ENCODE results near the gene DDR1.
"Not testable (repeated sequence)": the region's sequence is repeated elsewhere in the genome, so short reads cannot be mapped to it uniquely, and the experiment has no call there.

Gene DDR1

DNA sequence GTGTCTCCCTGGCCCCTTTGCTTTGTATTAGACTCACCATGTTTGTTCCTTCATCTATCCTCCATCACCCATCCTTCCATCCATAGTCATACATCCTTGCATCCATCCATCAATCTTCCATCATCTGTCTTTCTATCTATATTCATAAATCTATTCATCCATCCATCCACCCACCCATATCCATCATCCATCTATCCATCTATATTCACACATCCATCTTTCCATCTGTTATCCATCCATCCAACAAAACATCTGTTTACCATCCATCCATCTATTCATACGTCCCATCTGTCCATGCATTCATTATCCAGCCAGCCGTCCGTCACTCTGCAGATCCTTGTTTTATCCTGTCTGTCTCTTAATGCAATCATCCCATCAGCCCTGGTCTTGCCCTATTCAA is 10.6 kb downstream of the DDR1 start:
- DNase-seq (ENCODE audit: low read depth): no peak

DNA sequence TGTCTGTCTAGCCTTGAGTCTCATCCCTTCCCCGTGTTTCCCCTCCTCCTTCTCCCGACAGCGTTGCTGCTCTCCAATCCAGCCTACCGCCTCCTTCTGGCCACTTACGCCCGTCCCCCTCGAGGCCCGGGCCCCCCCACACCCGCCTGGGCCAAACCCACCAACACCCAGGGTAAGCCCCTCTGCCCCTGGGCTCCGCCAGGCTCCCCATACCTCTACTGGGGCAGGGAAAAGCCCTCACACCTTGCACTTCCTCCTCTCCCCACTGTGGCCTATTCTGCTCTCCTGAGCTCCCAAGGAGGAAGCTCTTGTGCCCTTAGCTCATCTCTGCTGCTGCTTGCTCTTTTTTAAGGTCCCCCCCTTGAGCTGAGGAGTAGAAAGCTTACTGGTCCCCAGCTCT is 11.0 kb downstream of the DDR1 start:
- DNase-seq (ENCODE audit: low read depth): no peak

DNA sequence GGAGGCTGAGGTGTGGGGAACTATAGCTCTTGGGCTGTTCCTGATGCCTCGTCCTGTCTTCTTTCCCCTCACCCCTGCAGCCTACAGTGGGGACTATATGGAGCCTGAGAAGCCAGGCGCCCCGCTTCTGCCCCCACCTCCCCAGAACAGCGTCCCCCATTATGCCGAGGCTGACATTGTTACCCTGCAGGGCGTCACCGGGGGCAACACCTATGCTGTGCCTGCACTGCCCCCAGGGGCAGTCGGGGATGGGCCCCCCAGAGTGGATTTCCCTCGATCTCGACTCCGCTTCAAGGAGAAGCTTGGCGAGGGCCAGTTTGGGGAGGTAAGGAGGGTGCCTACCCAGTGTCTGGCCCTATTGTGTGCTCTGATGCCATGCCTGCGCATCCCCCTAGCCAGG is 12.2 kb downstream of the DDR1 start:
- no peak for DNase-seq (ENCODE audit: low read depth)

DNA sequence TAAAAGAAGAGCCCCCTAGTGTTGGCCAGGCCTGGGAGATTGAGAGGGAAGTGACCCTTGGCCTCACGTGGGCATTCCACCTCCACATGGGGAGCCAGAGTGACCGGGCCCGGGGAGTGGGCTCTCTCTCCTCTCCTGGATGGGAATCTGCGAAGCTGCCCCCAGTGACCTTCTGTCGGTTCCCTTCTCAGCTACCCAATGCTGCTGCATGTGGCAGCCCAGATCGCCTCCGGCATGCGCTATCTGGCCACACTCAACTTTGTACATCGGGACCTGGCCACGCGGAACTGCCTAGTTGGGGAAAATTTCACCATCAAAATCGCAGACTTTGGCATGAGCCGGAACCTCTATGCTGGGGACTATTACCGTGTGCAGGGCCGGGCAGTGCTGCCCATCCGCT is 13.6 kb downstream of the DDR1 start:
- no peak for DNase-seq (ENCODE audit: low read depth)

DNA sequence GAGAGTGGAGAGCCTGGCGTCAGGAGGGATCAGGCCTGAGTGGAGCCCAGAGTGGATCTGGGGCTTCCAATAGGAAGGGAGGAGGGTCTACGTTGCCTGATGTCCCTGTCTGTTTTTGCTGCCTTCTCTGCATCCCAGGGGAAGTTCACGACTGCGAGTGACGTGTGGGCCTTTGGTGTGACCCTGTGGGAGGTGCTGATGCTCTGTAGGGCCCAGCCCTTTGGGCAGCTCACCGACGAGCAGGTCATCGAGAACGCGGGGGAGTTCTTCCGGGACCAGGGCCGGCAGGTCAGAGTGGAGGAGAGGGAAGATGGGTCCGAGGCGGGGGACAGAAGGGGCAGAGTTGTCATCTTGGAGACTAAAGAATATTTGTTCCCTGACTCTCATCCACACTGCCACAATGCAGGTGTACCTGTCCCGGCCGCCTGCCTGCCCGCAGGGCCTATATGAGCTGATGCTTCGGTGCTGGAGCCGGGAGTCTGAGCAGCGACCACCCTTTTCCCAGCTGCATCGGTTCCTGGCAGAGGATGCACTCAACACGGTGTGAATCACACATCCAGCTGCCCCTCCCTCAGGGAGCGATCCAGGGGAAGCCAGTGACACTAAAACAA is 14.5 kb downstream of the DDR1 start:
- DNase-seq (ENCODE audit: low read depth): no peak

DNA sequence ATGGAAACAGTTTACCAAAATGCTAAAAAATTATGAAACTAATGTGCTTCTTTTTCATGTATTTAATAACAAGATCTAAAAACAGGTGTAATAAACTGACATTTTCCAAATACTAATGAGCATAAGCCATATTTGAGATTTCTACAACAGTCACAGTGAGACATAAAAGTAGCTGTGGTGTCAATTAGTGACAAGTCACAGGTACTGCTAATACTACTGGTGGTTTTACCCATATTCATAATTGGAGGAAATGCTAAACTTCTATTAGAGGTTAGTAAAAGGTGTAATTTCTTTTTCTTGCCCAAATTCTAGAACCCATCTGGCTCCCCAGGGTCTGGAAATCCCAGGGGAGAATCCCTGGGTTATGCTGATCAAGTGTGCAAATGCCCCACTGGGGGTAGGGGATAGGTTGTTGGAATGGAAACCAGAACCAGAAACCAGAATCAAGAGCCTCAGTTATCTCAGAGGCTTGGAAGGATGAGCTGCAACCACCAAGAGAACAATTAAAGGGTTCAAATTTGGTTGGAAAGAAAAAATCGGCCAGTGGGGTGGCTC is 16.6 kb downstream of the DDR1 start:
- DNase-seq (ENCODE audit: low read depth): no peak

DNA sequence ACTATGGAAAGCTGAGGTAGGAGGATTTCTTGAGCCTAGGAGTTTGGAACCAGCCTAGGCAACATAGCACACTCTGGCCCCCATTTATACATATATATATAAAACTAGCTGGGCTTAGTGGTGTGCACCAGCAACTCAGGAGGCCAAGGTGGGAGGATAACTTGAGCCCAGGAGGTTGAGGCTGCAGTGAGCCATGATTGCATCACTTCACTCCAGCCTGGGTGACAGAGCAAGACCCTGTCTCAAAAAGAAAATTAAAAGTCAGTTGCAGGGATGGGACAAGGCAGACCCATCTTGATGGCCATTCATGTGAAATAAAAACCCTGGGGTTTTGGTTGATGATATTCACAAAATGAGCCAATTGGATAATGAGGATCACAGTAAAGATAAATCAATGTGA is 17.1 kb downstream of the DDR1 start:
- DNase-seq (ENCODE audit: low read depth): no peak

DNA sequence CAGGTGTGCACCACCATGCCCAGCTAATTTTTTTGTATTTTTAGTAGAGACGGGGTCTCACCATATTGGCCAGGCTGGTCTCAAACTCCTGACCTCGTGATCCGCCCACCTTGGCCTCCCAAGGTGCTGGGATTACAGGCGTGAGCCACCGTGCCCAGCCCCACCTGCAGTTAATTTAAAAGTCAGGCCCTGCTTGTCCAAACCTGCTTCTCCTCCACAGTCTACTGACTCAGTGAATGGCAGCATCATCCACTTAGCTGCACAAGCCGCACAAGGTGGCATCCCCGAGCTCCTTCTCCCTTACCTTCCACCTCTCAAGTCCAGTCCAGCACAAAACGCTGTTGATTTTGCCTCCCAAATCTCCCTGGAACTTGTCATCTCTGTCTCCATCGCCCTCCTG is 17.9 kb downstream of the DDR1 start:
- not testable (repeated sequence) for DNase-seq (ENCODE audit: low read depth)

DNA sequence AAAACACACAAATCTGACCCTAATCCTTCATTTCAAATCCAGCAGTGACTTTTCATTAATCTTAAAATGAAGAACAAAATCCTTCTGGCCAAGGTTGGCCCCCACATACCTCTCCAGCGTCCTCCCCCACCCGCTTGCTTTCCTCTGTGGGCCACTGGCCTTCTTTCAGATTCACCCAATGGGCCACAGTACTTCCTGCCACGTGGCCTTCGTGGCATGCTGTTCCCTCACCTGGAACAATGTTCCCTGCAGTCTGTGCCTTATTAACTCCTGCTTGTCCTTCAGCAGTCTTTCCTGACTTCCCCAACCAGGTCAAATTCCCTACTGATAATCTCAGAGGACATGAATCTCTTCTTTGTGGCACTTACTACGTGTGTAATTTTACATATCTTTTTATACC is 18.4 kb downstream of the DDR1 start:
- no peak for DNase-seq (ENCODE audit: low read depth)

DNA sequence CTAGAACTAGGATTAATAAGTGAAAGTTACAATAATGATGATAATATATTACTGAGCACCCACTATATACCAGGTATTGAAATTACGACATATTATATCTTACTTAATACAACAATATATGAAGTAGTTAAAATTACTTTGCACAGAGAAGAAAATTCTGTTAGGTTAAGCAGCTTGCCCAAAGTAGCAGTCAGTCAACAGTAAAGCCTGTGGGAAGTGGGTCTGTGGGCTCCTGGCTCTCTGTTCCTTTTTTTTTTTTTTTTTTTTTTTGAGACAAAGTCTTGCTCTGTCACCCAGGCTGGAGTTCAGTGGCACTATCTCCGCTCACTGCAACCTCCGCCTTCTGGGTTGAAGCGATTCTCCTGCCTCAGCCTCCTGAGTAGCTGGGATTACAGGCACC is 18.9 kb downstream of the DDR1 start:
- no peak for DNase-seq (ENCODE audit: low read depth)

DNA sequence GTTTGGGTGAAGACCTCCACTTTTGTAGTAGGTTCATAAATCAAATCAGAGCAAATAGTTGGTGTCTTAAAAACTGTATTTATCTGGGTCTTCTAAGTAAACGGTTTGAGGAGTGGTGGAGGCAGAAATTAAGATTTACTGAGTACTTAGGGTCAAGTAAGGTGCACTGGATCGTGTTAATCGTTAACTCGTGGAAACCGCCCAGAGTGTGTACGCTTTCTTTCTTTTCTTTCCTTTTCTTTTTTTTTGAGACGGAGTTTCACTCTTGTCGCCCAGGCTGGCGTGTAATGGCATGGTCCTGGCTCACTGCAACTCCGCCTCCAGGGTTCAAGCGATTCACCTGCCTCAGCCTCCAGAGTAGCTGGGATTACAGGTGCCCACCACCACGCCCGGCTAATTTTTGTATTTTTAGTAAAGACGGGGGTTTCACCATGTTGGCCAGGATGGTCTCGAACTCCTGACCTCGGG is 23.0 kb downstream of the DDR1 start:
- not testable (repeated sequence) for DNase-seq (ENCODE audit: low read depth)

DNA sequence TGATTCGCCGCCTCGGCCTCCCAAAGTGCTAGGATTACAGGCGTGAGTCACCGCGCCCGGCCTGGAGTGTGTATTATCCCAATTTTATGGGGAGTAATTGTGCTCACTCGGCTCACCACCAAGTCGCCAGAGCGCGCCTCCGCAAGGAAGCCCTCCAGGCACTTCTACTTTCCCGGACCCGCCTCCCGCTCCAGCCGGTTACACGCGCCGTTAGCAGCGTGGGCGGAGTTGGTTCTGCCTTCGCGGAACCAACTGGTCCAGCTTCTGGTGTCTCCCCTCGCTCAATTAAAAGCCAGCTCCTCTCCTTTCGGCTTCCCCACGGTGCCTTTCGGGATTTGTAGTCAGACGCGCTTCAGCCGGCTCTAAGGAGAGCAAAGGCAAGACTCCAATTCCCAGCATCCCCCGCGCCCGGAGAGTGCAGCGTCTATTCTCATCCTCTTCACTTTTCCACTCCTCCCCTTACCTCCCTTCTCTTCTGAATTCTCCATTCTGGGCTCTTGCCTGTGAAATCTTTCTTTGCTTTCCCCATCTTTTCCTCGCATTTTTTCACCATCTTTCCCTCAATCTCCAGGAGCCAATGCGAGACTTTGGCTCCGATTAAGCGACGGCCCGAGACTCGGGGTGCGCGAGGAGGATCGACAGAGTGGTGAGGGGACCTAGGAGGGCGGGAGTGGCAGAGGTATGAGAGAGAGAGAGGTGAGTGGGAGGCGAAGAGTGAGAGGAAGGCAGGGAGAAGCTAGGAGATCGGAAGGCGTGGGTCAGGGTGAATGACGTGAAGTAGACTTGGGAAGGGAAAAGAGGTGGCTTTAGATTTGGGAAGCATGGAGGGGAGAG is 23.7 kb downstream of the DDR1 start, which contains the start of gene GTF2H4:
GTF2H4 (plus strand) TSS at position 450 of the 834 bp plus-strand sequence.
- DNase-seq (ENCODE audit: low read depth): peak; percentile 87

DNA sequence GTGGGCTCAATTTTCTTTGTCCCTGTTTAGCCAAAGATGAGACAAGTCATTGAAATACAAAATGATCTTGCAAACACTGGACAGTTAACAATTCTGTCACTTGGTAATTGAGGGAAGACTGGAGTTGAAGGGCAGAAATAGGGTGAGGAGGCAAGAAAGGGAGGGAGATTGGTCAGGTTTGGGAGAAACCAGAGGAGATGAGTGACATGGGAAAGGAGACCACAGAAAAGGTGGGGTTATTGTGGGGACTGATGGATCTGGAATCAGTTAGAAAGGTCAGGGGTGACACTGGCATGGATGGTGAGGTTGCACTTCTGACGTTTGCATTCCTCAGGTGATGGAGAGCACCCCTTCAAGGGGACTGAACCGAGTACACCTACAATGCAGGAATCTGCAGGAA is 24.4 kb downstream of the DDR1 start:
- no peak for DNase-seq (ENCODE audit: low read depth)

DNA sequence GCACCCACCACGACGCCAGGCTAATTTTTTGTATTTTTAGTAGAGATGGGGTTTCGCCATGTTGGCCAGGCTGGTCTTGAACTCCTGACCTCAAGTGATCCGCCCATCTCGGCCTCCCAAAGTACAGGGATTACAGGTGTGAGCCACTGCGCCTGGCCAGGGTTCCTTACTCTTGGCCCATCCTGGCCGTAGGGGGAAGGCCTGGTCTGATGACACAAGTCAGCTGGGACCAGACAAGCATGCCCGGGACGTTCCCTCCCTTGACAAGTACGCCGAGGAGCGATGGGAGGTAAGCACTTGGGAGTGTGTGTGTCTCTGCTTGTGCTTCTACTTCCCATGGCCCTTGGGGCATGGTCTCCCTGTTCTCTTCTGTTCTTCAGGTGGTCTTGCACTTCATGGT is 26.2 kb downstream of the DDR1 start:
- DNase-seq (ENCODE audit: low read depth): not testable (repeated sequence)

DNA sequence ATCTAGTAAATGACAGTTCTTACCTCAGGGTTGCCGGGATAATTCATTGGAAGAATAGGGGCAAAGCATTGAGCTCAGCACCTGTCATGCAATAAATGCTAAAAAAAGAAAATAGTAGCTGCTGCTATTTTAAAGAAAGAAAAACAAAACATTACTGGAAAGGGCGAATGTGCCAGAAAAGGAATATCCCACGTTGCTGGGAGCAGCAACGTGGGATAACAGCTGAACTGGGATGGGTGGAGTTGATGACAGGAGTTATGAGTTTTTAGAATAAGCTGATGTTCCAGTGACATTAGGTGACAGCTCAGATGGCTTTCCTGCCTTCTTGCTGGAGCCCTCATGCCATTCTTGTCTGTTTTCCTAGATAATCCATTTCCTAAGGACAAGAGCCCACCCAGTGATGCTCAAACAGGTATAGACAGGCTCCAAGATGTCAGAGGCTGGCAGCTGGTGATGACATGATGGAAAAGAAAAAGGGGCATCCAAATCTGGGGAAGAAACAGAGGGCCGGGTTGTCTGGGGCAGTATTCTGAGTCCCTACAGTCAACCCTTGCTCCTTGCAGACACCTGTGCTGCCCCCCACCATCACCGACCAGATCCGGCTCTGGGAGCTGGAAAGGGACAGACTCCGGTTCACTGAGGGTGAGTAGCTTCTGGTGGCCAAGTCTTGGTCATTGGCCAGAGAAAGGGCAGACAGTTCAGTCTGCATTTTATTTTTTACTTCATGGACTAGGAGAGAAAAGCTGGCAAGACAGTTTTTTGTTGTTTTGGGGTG is 28.6 kb downstream of the DDR1 start:
- DNase-seq (ENCODE audit: low read depth): no peak

DNA sequence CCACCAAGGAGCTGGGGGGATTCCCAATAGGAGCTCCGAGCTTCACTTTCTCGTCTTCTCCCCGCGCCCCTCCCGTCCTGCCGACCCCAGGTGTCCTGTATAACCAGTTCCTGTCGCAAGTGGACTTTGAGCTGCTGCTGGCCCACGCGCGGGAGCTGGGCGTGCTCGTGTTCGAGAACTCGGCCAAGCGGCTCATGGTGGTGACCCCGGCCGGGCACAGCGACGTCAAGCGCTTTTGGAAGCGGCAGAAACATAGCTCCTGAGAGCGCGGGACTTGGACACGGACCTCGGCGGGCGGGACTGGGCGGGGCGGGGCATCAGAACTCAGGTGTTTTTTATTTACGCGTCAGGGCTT is 29.4 kb downstream of the DDR1 start:
- no peak for DNase-seq (ENCODE audit: low read depth)

DNA sequence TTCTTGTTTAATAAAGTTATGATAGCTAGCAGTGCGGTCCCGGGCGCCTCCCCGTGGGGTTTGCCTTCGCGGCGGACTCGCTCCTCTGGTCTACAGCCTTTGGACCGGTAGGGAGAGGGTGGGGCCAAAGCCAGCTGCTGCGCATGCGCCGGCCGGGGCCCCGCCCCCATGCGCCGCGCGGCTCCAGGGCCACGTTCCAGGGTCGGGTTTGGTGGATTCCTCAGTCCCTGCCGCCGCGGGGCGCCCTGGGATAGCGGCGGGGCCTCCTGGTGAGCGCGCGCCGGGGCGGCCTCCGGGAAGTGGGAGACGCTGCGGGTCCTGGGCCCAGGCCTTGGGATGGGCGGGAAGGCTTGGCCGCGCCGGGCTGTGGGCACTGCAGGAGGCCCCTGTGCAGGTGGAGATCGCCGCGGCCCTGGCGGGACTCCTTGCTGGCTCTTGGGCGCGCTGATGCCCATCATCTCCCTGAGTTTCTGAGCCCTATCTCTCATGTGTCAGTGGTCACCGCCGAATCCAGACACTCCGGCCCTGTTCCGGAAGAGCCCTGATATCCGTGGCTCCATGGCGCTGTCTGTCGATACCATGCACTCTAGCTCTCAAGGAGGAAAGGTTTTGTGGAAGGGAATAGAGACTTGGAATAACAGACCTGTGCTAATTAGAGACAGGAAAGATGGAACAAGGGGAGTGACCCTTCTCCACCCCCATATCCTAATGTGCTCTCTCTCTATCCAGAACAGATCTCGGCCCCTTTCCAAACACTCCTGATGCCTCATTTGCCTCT is 29.9 kb downstream of the DDR1 start, which contains the start of gene VARS2:
VARS2 (plus strand) TSS at position 163 of the 778 bp plus-strand sequence; CDS start at position 762, 599 bp downstream.
- DNase-seq (ENCODE audit: low read depth): peak; percentile 83

DNA sequence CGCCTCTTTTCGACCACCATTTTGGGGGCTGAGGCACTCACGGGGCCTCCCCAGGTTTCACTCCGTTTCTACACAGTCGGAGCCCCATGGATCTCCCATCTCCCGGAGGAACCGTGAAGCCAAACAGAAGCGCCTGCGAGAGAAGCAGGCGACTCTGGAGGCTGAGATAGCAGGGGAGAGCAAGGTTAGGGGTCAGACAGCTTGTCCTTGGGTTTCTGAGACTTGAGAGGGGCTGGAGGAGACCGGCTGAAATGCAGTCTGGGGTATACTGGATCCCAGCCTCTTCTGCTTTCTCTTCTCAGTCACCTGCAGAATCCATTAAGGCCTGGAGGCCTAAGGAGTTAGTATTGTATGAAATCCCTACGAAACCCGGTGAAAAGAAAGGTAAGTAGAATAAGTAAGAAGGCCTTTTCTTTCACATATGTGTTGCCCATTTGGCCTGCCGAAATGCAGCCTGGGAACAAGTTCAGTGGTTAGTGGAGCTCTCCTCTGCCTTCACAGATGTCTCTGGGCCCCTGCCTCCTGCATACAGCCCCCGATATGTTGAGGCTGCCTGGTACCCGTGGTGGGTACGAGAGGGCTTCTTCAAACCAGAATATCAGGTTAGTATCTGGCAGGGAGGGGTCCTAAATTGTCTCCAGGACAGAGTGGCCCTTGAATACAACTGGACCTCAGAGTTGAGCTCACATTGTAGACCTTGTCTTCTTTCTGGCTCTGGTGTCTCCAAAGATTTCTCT is 30.7 kb downstream of the DDR1 start:
- DNase-seq (ENCODE audit: low read depth): no peak

DNA sequence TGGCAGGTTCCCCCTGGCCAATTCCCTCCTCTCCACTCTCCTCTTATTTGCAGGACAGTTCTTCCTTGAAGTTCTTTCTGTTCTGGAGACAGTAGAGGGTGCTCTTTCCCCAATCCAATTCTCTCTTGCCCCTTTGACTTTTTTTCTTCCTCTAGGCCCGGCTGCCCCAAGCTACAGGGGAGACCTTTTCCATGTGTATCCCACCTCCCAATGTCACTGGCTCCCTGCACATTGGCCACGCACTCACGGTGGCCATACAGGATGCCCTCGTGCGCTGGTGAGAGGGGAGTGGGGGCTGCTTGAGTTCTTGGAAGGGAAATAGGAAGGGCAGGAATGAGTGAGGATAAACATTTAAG is 31.2 kb downstream of the DDR1 start:
- DNase-seq (ENCODE audit: low read depth): no peak

DNA sequence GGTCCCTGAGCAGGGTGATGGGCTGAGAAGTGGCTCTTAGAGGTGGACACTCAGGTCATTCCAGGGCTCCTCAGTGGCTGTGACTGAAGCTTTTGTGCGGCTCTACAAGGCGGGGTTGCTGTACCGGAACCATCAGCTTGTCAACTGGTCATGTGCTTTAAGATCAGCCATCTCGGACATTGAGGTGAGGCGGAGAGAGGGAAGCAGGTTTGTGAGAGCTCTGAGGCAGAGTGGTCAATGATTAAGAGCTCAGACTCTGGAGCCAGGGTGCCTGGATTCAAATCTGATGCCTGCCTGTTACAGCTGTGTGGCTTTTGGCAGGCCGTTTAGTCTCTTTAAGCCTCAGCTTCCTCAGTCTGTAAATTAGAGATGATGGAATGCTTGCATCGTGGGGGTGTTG is 32.7 kb downstream of the DDR1 start:
- DNase-seq (ENCODE audit: low read depth): no peak

DNA sequence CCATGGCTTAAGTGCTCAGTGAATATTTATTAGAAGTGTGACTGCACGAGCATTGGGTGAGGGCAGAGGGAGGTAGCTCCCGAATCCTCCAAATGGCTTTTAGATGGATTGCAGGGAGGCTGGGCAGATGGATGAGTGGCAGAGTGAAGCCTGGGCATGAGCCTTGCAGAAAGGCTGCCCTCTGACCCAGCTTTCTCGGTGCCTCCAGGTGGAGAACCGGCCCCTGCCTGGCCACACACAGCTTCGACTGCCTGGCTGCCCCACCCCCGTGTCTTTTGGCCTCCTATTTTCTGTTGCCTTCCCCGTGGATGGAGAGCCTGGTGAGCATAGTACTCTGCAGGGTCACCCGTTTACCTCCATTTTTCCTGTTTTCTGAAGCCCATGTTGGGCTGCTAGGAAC is 33.2 kb downstream of the DDR1 start:
- no peak for DNase-seq (ENCODE audit: low read depth)
